Lower lobe of right lung (tissue), 2 donors: ENCODE measurements around the gene RO60. TPM values are rescaled to one million over a fixed set of nuclear protein-coding genes. Genes with fewer than 3 reads are reported as not detected.

Experiments used
- ATAC-seq, 2 donors: fragments of 200-7000 bp; cut with Tn5 transposase; one replicate each; pipeline ENCODE4 v1.9.1; 2020 to 2022; ENCODE audit warnings: mild to moderate bottlenecking in 2 of 2, moderate library complexity in 2 of 2
- DNase-seq: peaks from one replicate; pipeline ENCODE4 v3.0.0-alpha.2; 2020
- H3K27ac ChIP-seq: fragments of 200-600 bp; one replicate; pipeline ENCODE4 v1.8.0; 2022
- H3K27me3 ChIP-seq: fragments of 200-600 bp; one replicate; pipeline ENCODE4 v1.8.0; 2022; ENCODE audit warnings: low read depth
- H3K36me3 ChIP-seq: fragments of 200-600 bp; one replicate; pipeline ENCODE4 v1.8.0; 2022; ENCODE audit warnings: mild to moderate bottlenecking
- H3K4me1 ChIP-seq: fragments of 200-600 bp; one replicate; pipeline ENCODE4 v1.8.0; 2022
- H3K4me3 ChIP-seq: fragments of 200-600 bp; one replicate; pipeline ENCODE4 v1.8.0; 2022; ENCODE audit warnings: mild to moderate bottlenecking
- H3K9me3 ChIP-seq: fragments of 200-600 bp; one replicate; pipeline ENCODE4 v1.8.0; 2022
- CTCF ChIP-seq: fragments of 200-600 bp; IDR thresholded peaks from one replicate; pipeline ENCODE4 v1.8.0; 2022; ENCODE audit warnings: antibody characterized with exemption, mild to moderate bottlenecking
- intact Hi-C: fragments of 100-400 bp; cut with DNase I; formaldehyde crosslinking; loops from one replicate; pipeline ENCODE4 v1.11.0; 2022
- total RNA-seq: library from RNA; stranded (reverse); fragmentation: NEBNext Ultra II Directional; extraction: Animal tissue kit (Norgen Biotek cat#: 25700); gene quantifications from one replicate; pipeline ENCODE4 v1.2.1, GENCODE V29; 2021
- donor health status: DM: no; HTN: yes; CAD: no; lungs with severe emphysema.

The RO60 gene
- total RNA-seq, 1 donor from 2014 or later = 70.7 TPM

DNA sequence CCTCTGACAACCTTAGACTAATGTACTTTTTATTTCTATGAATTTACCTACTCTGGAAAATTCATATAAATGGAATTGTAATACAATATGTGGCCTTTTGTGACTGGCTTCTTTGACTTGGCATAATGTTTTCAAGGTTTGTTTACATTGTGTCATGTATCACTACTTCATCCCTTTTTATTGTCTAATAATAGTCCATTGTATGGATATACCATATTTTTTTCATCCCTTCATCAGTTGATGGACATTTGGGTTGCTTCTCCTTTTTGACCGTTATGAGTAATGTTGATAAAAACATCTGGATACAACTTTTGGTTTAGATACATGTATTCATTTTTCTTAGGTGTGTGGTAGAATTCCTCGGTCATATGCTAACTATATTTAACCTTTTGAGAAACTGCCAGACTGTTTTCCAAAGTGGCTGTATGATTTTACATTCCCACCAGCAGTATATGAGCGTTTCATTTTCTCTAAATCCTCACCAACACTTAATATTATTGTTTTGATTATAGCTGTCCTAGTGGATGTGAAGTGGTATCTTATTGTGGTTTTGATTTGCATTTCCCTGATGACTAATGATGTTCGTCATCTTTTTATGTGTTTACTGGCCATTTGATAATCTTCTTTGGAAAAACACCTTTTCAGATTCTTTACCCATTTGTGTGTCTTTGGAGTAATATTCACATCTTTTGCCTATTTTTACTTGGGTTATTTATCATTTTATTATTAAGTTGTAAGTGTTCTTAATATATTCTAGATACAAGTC is 3.5 kb downstream of the RO60 start:
- ATAC-seq (no peak), DNase-seq (no peak)
- intact Hi-C loops = no loop called here
- no peaks in the 10 kb centered on the region for H3K27me3 ChIP-seq
- H3K4me3 ChIP-seq = no peak overlapping the region
- H3K36me3 ChIP-seq = no peaks in the 10 kb centered on the region
- no peaks in the 10 kb centered on the region for H3K9me3 ChIP-seq
- H3K4me1 ChIP-seq = peaks cover 18% of the 10 kb centered on the region
- H3K27ac ChIP-seq = no peak overlapping the region
- TF ChIP-seq CTCF = no peak

- peaks cover 18% of the 10 kb centered on the region for H3K4me1 ChIP-seq
- intact Hi-C loops = no loop called here
- no peaks in the 10 kb centered on the region for H3K9me3 ChIP-seq
- TF ChIP-seq CTCF = no peak
- ATAC-seq (no peak), DNase-seq (no peak)
- H3K36me3 ChIP-seq = no peaks in the 10 kb centered on the region
- H3K27me3 ChIP-seq = no peaks in the 10 kb centered on the region
- no peak overlapping the region for H3K4me3 ChIP-seq
- H3K27ac ChIP-seq = no peak overlapping the region
Measured at GRCh38 chr1:193065954-193066353, 6.5 kb downstream of the RO60 start.

GRCh38 chr1:193066606-193067005 is 7.2 kb downstream of the RO60 start:
- no peaks in the 10 kb centered on the region for H3K36me3 ChIP-seq
- DNase-seq (no peak), ATAC-seq (no peak)
- no peak overlapping the region for H3K4me3 ChIP-seq
- H3K9me3 ChIP-seq = no peaks in the 10 kb centered on the region
- intact Hi-C loops = no loop called here
- peaks cover 15% of the 10 kb centered on the region for H3K4me1 ChIP-seq
- no peaks in the 10 kb centered on the region for H3K27me3 ChIP-seq
- no peak overlapping the region for H3K27ac ChIP-seq
- no peak for TF ChIP-seq CTCF

DNA sequence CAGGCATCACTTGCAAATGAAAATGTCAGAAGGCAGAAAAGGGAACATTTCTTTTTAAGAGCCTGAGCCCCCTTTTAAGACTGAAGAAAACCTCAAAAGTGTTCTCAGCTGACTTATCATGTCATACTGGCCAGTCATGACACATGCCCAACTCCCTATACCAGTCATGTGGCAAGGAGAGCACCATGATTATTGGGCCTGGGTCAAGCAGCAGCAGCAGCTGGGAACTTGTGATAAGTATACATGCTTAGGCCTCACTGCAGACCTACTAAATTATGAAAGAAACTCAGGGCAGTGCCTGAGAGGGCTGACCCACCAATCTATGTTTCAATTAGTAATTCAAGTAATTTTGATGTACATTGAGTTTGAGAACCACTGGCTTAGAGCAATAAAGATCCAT is 8.6 kb downstream of the RO60 start:
- peaks cover 13% of the 10 kb centered on the region for H3K4me1 ChIP-seq
- no peak for ATAC-seq
- intact Hi-C loops = no loop called here

DNA sequence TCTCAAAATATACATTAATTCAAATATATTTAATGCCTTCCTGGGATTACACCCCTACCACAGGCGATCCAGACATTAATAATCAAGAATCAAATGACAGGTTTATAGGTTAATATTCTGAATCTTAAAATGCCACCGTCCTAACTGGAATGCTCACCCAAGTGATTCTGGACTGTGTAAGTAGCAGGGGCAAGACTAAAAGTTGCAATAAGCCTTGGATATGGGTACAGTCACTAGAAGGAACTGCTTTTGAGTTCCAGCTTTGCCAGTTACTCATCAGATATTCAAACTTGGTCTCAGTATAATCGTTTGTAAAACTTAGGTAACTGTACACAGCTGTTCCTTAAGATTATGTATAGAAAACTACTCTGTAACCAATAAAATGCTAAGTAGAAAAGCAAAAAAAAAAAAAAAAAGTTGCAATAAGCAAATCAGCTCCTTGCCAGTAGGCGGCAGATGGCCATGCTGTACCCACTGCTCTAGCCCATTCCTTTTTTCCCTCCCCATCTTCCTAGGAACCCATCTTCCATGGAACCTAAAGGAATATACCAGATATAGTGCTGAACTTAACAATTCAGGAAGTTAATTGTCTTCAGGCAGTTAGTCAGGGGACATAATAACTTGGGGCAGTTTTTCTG is 10.5 kb downstream of the RO60 start:
- H3K4me3 ChIP-seq = no peak overlapping the region
- peaks cover 13% of the 10 kb centered on the region for H3K4me1 ChIP-seq
- no peaks in the 10 kb centered on the region for H3K9me3 ChIP-seq
- no peaks in the 10 kb centered on the region for H3K27me3 ChIP-seq
- ATAC-seq (no peak), DNase-seq (no peak)
- H3K36me3 ChIP-seq = peaks cover 6% of the 10 kb centered on the region
- intact Hi-C loops = no loop called here
- TF ChIP-seq CTCF = no peak
- H3K27ac ChIP-seq = no peak overlapping the region

More for the DNA sequence above, 8.6 kb downstream of the RO60 start:
- TF ChIP-seq CTCF = no peak
- Histone ChIP-seq H3K9me3 (no peaks in the 10 kb centered on the region), H3K4me3 (no peak overlapping the region), H3K27me3 (no peaks in the 10 kb centered on the region), H3K36me3 (peaks cover 6% of the 10 kb centered on the region), H3K27ac (no peak overlapping the region)
- no peak for DNase-seq
